Measurements from ENCODE around the gene UFSP2.

UFSP2 gene

GRCh38 chr4:185468999-185469398, 43.2 kb upstream of the UFSP2 start:
- TF ChIP-seq CTCF (IDR thresholded peaks at IDR 0.05; ENCODE audit: low read depth, low read length), result no peak
- in situ Hi-C loops (cut with HindIII; ENCODE audit: low sequenced_read_pairs), result no loop called here
- H3K4me3 ChIP-seq (ENCODE audit: low read depth, low read length), result no peak overlapping the region
- DNase-seq (ENCODE audit: low read depth, low spot score), result no peak

GRCh38 chr4:185467991-185468390, 42.2 kb upstream of the UFSP2 start:
- TF ChIP-seq CTCF (IDR thresholded peaks at IDR 0.05; ENCODE audit: low read depth, low read length), result no peak
- in situ Hi-C loops (cut with HindIII; ENCODE audit: low sequenced_read_pairs), result no loop called here
- H3K4me3 ChIP-seq (ENCODE audit: low read depth, low read length), result no peak overlapping the region
- no peak for DNase-seq (ENCODE audit: low read depth, low spot score)

GRCh38 chr4:185467101-185467500, 41.3 kb upstream of the UFSP2 start:
- TF ChIP-seq CTCF (IDR thresholded peaks at IDR 0.05; ENCODE audit: low read depth, low read length), result no peak
- no peak overlapping the region for H3K4me3 ChIP-seq (ENCODE audit: low read depth, low read length)
- in situ Hi-C loops (cut with HindIII; ENCODE audit: low sequenced_read_pairs), result no loop called here
- peak; percentile 13 for DNase-seq (ENCODE audit: low read depth, low spot score)

DNA sequence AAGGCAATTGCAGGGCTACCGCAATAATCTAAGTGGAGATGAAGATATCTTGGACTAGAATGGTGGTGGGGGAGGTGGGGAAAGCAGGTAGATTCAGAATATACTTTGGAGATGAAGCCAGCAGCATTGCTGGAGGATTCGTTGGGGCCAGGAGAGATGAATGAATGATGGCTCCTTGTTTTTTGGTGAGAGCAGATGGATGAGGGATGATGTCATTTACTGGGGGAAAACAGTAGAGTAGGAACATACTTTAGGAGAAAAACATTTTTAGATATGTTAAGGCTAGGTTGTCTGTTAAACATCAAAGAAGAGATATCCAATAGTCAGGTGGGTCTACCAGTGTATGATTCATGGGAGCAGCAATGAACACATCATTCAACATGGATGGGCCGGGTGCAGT, 39.9 kb upstream of the UFSP2 start:
- no peak for TF ChIP-seq CTCF (IDR thresholded peaks at IDR 0.05; ENCODE audit: low read depth, low read length)
- no peak for DNase-seq (ENCODE audit: low read depth, low spot score)
- in situ Hi-C loops (cut with HindIII; ENCODE audit: low sequenced_read_pairs), result no loop called here

GRCh38 chr4:185464887-185465286, 39.1 kb upstream of the UFSP2 start:
- in situ Hi-C loops (cut with HindIII; ENCODE audit: low sequenced_read_pairs), result no loop called here
- no peak for TF ChIP-seq CTCF (IDR thresholded peaks at IDR 0.05; ENCODE audit: low read depth, low read length)
- no peak for DNase-seq (ENCODE audit: low read depth, low spot score)
- H3K4me3 ChIP-seq (ENCODE audit: low read depth, low read length), result no peak overlapping the region

More for the DNA sequence above, 39.9 kb upstream of the UFSP2 start:
- H3K4me3 ChIP-seq (ENCODE audit: low read depth, low read length), result no peak overlapping the region

DNA sequence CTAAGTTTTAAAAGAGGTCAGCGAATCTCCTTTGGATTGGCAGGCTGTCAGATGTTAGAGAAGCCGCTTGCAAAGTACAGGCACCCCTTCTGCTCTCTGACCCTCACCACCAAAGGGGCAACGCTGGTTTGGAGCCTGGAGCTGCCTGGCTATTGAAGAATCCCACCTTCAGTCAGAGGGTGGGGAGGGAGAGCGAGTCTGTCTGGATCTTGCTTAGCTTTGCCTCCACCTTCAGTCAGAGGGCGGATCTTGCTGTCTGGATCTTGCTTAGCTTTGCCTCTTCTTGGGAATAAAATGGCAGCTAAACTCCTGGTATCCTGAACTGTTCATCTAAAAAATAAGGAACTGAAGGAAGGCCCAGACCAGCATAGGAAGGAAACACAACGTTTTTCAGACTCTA, 38.4 kb upstream of the UFSP2 start:
- in situ Hi-C loops (cut with HindIII; ENCODE audit: low sequenced_read_pairs), result no loop called here
- TF ChIP-seq CTCF (IDR thresholded peaks at IDR 0.05; ENCODE audit: low read depth, low read length), result no peak
- H3K4me3 ChIP-seq (ENCODE audit: low read depth, low read length), result no peak overlapping the region
- DNase-seq (ENCODE audit: low read depth, low spot score), result no peak

- in situ Hi-C loops (cut with HindIII; ENCODE audit: low sequenced_read_pairs), result no loop called here
- no peak overlapping the region for H3K4me3 ChIP-seq (ENCODE audit: low read depth, low read length)
- no peak for DNase-seq (ENCODE audit: low read depth, low spot score)
- TF ChIP-seq CTCF (IDR thresholded peaks at IDR 0.05; ENCODE audit: low read depth, low read length), result no peak
Observed at GRCh38 chr4:185463541-185463940, 37.8 kb upstream of the UFSP2 start.

Measured in astrocyte of the spinal cord (primary cell).